ENCODE measurements around the gene SEPTIN8. TPM values are rescaled to one million over a fixed set of nuclear protein-coding genes. Genes with fewer than 3 reads are reported as not detected.

Gene SEPTIN8
- polyA plus RNA-seq, 2 of the 4 experiments (the other 2 are of a cell fraction): 20.8 to 29.2 TPM

GRCh38 chr5:132736853-132737833 is 39.9 kb downstream of the SEPTIN8 start, which contains the start of gene KIF3A (continued):
- TF ChIP-seq REST (IDR thresholded peaks at IDR 0.05) (peak; percentile 40; the same call in 1 of the 2 replicates), CBX2 (IDR thresholded peaks at IDR 0.05; ENCODE audit: borderline replicate concordance, low read depth) (no peak), POLR2AphosphoS2 (conservative IDR thresholded peaks at IDR 0.05; ENCODE audit: low read length) (no peak), MAFK (IDR thresholded peaks at IDR 0.05; ENCODE audit: partially characterized antibody) (no peak), CHD4 (IDR thresholded peaks at IDR 0.05; ENCODE audit: borderline replicate concordance) (no peak), KDM5A (IDR thresholded peaks at IDR 0.05) (no peak), HES2 (IDR thresholded peaks at IDR 0.05) (no peak), CTCF (IDR thresholded peaks at IDR 0.05) (no peak), ELK1 (IDR thresholded peaks at IDR 0.05; ENCODE audit: low read depth, low read length) (no peak), KDM1A (IDR thresholded peaks at IDR 0.05; ENCODE audit: low read depth) (no peak), FOSL2 (IDR thresholded peaks at IDR 0.05) (no peak), FOSL2 (CRISPR knock-in tag; IDR thresholded peaks at IDR 0.05) (no peak), GATA3 (IDR thresholded peaks at IDR 0.05; ENCODE audit: borderline replicate concordance) (no peak), NR3C1 (IDR thresholded peaks at IDR 0.05) (no peak), JUN (IDR thresholded peaks at IDR 0.05) (peak in 1 of 2 experiments; percentile 84; a peak in 2 of 5 replicates), NFE2L2 (conservative IDR thresholded peaks at IDR 0.05; ENCODE audit: low read length) (no peak), HMGXB4 (CRISPR knock-in tag; IDR thresholded peaks at IDR 0.05; ENCODE audit: borderline replicate concordance) (no peak), CBX8 (IDR thresholded peaks at IDR 0.05) (no peak), MAZ (IDR thresholded peaks at IDR 0.05; ENCODE audit: borderline replicate concordance, low read depth, low read length) (no peak), PBX3 (IDR thresholded peaks at IDR 0.05) (no peak), FOSB (CRISPR knock-in tag; IDR thresholded peaks at IDR 0.05) (no peak), HOXB5 (CRISPR knock-in tag; IDR thresholded peaks at IDR 0.05) (no peak), RNF2 (IDR thresholded peaks at IDR 0.05; ENCODE audit: borderline replicate concordance, low read depth) (no peak), RCOR1 (IDR thresholded peaks at IDR 0.05; ENCODE audit: low read depth, low read length) (no peak), USF2 (IDR thresholded peaks at IDR 0.05) (no peak), E2F6 (IDR thresholded peaks at IDR 0.05; ENCODE audit: borderline replicate concordance, low read depth) (0 out of 2 replicates have a peak, but pooled peaks have one; percentile 37), HEYL (CRISPR knock-in tag; IDR thresholded peaks at IDR 0.05) (no peak), MAX (IDR thresholded peaks at IDR 0.05) (peak; percentile 63)
